GM18870 (cell line): Measurements from ENCODE around the gene NCAM2.

Experiments
- ATAC-seq: cut with Tn5 transposase; IDR thresholded peaks from one replicate; pipeline ENCODE4 v1.9.1; 2021; ENCODE audit warnings: moderate library complexity; ENCODE audit not compliant: unreplicated experiment

Gene NCAM2

GRCh38 chr21:21204366-21204996 is 206.3 kb downstream of the NCAM2 start:
- no peak for ATAC-seq

DNA sequence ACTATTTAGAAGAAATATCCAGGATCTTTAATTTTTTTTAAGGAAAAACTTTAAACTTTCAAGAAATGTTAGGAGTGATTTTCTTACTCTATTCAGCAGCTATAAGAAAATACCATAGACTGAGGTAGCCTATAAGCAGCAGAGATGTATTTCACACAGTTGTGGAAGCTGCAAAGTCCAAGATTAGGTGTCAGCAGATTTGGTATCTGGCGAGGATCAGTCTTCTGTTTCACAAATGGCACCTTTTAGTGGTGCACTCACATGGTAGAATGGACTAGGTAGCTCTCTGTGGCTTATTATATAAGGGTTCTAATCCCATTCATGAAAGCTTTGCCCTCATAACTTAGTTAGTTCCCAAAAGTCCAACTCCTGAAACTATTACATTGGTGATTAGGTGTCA is 207.4 kb downstream of the NCAM2 start:
- no peak for ATAC-seq

DNA sequence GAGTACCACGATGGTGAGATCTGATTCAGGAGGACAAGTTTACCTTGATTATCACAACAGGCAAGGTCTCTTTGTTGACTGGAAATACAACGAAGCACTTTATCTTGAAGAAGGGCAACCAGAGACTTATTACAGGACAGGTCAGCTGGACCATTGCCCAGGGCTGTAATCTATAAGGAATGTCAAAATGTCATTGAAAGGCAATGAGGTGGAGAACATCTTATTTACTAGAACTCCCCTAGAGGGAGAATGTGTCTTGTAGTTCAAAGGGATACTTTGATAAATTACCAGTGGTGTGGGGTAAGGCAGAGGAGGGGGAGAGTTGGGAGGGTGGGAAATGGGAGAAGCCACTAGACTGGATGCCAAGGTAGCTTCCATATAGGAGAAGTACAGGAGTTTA is 212.3 kb downstream of the NCAM2 start:
- ATAC-seq = no peak

GRCh38 chr21:21213297-21213696 is 215.1 kb downstream of the NCAM2 start:
- ATAC-seq = no peak

GRCh38 chr21:21216047-21216446 is 217.8 kb downstream of the NCAM2 start:
- no peak for ATAC-seq

DNA sequence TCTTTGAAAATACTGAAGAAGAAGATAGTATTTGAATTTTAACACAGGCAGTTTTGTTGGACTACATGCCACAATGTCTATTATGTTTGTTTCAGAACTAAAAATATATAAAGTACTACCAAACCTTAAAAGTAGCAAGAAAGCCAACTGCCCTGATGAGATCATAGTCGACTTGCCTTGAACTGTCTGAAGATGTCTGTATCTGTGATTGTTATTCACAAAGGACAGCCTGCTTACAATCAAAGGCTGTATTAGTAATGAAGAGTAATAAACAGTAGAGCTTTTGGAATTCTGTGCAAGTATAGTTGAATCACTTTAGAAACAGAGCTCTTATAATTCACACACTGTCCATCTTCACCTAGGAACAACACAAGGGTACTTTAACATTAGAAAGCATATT is 228.3 kb downstream of the NCAM2 start:
- ATAC-seq = no peak

DNA sequence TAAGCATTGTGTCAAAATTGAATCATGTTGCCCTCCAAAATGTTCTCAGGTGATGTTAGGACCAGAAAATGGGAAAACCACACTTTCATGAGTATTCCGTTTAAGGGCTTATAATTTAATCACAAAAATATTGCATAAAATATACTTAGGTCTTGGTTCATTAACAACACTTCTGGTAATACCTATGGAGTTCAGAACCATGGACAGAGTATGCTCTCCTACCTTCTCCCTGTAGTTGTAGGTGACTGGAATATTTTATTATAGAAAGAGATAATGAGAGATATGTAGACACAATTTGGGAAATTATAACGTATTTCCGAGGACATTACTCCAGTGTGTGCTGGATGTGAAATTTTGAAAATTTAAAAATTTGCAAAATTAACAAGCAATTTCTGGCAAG is 232.5 kb downstream of the NCAM2 start:
- no peak for ATAC-seq

- ATAC-seq = no peak
Observed at GRCh38 chr21:21231913-21232312, 233.7 kb downstream of the NCAM2 start.

DNA sequence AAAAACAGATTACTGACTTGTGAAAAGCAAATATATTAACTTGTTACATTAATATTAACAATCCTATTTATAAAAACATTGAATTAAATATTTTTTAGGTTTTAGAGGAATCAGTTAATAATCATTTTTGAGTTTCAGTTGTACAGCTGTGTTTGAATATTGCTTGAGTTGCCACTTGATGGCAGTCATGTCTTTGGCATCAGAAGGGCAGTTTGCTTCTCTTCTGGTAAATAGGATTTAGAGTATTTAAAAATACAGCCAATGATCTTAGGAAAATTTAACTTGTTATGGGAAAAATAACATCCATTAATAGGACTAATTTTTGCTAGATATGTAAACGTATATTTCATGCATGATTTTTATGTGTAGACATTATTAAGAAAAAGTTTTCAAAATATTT is 234.1 kb downstream of the NCAM2 start:
- ATAC-seq = no peak

DNA sequence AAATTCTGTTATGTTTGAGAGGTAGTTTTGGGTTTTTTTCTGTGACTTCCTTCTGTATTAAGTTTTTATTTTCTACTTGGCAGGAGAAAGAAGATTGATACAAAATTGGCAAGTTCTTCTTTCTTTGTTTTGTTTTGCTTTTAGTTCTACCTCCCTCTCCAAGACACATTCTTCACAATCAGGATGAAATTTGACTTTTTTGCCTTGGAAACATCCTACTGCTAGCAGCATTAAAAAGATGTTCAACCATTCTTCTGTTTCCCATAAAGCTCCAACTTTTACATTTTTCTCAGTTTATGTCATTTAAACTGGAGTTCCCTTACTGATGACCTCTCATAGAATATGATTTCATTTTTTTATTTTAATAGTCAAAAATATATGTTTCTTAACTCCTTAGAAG is 234.8 kb downstream of the NCAM2 start:
- ATAC-seq = no peak

GRCh38 chr21:21236996-21237395 is 238.8 kb downstream of the NCAM2 start:
- ATAC-seq = no peak

DNA sequence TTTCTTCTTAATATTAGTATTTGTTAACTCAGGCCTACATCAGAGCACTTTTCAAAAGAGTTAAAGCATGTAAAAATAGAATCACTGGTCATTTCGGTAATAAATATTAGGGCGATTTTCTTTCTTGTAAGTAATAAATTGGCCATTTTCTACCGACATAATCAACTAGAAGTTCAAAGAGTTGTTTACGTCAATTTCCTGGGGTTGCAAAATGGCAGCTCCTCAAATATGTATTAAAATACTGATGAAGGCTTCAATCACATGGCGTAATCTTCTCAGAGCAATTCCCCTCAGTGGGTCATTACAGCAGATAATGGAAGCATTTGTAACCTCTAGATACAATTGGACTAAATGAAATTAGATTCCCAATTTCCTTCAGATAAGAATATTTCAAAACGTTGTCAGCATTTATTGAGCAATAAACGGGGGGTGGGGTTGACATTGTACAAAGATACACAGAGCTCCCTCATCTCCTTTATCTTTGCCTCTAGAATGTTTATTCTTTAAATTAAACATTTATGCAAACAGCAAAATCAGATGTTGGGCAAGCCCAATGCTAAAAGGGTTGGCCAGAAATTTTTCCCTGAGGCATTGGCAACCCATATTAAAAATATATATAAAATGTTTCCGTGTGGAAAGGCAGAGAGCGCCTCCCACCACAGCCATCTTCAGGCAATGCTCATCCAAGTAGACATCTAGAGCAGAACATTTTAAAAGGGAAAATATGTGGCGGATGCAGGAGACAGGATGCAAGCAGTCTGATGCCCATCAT is 240.6 kb downstream of the NCAM2 start:
- no peak for ATAC-seq

GRCh38 chr21:21241391-21241790 is 243.2 kb downstream of the NCAM2 start:
- ATAC-seq = no peak

DNA sequence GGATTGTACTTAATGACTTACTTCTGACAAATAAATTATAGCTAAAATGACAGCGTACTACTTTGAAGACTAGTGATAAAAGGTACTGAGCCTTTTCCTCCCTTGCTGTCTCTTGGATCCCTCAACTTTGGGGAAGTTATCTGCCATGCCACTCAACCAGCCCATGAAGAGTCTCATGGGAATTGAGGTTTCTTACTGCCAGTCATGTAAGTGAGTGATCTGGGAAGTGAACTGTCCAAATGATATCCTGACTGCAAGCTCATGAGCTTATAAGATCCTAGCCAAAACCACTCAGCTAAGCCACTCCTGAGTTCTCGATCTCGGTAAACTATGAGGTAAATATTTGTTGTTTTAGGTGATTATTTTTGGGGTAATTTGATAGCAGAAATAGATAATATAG is 247.8 kb downstream of the NCAM2 start:
- ATAC-seq = no peak

DNA sequence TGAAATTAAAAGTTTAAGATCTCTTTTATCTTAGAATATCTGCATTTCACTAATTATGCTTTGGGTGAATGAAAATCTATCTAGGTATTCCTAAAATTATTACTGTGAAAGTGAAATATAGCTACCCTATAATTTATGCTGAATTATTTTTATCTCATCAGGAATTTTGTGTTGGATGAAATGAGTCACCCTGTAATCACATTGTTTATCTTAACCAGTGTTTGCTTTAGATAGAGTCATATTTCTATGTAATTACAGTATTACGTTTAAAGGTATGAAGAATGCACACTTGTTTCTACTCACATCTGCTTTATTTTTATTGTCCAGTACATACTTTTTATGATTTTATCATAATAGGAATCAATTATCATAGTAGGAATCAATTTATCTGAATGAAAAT is 249.2 kb downstream of the NCAM2 start:
- ATAC-seq = no peak

- ATAC-seq = no peak
Observed at GRCh38 chr21:21262048-21262447, 263.8 kb downstream of the NCAM2 start.

DNA sequence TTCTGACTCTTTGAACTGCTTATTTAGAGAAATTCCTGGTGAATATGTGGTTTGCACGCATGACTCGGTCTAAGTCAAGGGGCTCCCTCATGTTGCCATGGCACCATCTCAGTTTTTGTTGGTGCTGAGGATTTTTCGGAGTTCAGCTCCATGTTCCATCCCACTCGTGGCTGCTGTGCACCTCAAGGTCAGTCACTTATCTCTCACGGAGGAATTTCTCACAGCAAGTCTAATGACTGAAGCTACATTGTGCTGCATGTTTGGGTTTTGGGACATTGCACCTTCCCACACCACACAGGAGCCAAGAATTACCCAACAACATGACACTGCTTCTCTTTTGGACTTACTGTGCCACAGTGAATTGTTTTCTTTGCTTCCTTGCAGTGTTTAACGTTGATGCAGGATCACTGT is 269.9 kb downstream of the NCAM2 start:
- no peak for ATAC-seq

DNA sequence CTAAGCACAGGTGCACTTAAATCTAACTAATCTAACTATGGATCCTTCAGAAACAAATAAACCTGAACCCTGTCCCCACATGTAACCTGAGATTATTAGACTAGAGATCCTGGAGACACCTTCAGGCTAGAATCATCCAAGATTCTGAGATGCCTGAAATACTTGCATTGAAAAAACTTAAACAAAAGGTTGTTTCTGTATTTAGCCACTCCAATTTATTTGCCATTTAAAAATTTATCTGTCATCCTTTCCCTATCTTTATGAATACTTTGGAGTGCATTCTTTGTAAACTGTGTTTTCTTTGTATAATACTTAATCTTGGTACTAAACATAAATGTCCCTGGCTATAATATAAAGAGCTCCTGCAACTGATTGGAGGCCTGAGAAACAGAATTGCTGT is 270.7 kb downstream of the NCAM2 start:
- no peak for ATAC-seq

GRCh38 chr21:21279193-21279901 is 281.1 kb downstream of the NCAM2 start:
- no peak for ATAC-seq

GRCh38 chr21:21283810-21284209 is 285.6 kb downstream of the NCAM2 start:
- ATAC-seq = no peak

GRCh38 chr21:21286170-21286798 is 288.1 kb downstream of the NCAM2 start:
- ATAC-seq = no peak

DNA sequence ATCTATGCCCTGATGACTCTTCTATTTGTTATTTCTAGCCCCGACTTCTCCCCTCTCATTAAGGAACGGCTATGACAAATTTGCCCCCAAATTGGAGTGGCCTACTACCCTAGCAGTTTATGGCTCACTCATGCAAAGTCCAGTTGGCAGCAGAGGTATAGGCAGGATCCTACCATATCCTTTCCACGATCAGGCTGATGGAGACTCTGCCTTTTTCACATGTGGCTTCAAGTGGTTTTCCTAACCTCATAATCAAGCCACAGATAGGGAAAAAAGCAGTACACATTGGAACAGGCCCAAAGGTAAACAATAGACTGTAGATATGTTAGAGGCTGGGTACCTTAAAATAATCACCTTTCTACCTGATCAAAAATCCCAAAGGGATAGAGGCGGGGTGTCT is 292.5 kb downstream of the NCAM2 start:
- ATAC-seq = no peak
